Measurements from ENCODE around the gene PCDH9. TPM values are rescaled to one million over a fixed set of nuclear protein-coding genes. Genes with fewer than 3 reads are reported as not detected.

Gene PCDH9
- polyA plus RNA-seq (2013, experiment 1 of 2), result 0.39 TPM
- polyA plus RNA-seq (2013, experiment 2 of 2), result 0.39 TPM

GRCh38 chr13:67229481-67230403 is at the start of gene PCDH9:
PCDH9 (minus strand) TSS chr13:67230336; CDS start chr13:67228440, 1,896 bp downstream.
- Histone ChIP-seq H3K4me2 (ENCODE audit: low read length) (peak within 1 kb of the TSS; percentile 88), H3K79me1 (ENCODE audit: low read length) (no peaks in the 10 kb centered on the region), H3K18ac (ENCODE audit: low read length) (peak within 1 kb of the TSS; percentile 94), H3K4ac (ENCODE audit: low read depth, low read length) (no peak within 1 kb of the TSS), H3K4me3 (ENCODE audit: low read length) (peak within 1 kb of the TSS; percentile 95), H2BK15ac (replicated peaks; ENCODE audit: low read depth) (no peak within 1 kb of the TSS), H2AK5ac (ENCODE audit: low read length) (no peak within 1 kb of the TSS), H4K5ac (ENCODE audit: low read length) (no peak within 1 kb of the TSS), H3K9ac (ENCODE audit: low read length) (peak within 1 kb of the TSS; percentile 86), H3K36me3 (ENCODE audit: control insufficient read depth, insufficient read depth, low read length) (no peaks in the 10 kb centered on the region), H3K4me1 (ENCODE audit: control insufficient read depth, low read depth, low read length) (no peaks in the 10 kb centered on the region), H2BK120ac (ENCODE audit: low read depth, low read length) (no peak within 1 kb of the TSS), H2BK5ac (ENCODE audit: low read length) (peak within 1 kb of the TSS; percentile 53), H3K27me3 (ENCODE audit: insufficient read depth, low read length, poor library complexity) (peaks cover 3% of the 10 kb centered on the region), H3K79me2 (ENCODE audit: control insufficient read depth, insufficient read depth, low read length) (no peaks in the 10 kb centered on the region), H3K27ac (ENCODE audit: low read depth, low read length) (peak within 1 kb of the TSS; percentile 71), H4K8ac (ENCODE audit: low read depth, low read length) (no peak within 1 kb of the TSS), H3K23ac (ENCODE audit: low read length) (no peak within 1 kb of the TSS), H3K56ac (ENCODE audit: low read length) (peak within 1 kb of the TSS; percentile 94)
- no CpG with 5 or more reads among the region's 26 CpGs for WGBS (ENCODE audit: extremely low coverage, insufficient coverage, low lambda C conversion rate)
- DNase-seq, result peak; percentile 25

GRCh38 chr13:67278235-67278634 is 48.1 kb upstream of the PCDH9 start:
- H3K23ac ChIP-seq (ENCODE audit: low read length), result no peak overlapping the region
- H3K79me1 ChIP-seq (ENCODE audit: low read length), result no peaks in the 10 kb centered on the region
- no peak overlapping the region for H3K4ac ChIP-seq (ENCODE audit: low read depth, low read length)
- H3K9ac ChIP-seq (ENCODE audit: low read length), result no peak overlapping the region
- no peak overlapping the region for H2BK15ac ChIP-seq (replicated peaks; ENCODE audit: low read depth)
- no peak overlapping the region for H3K27ac ChIP-seq (ENCODE audit: low read depth, low read length)
- H3K56ac ChIP-seq (ENCODE audit: low read length), result no peak overlapping the region
- H3K18ac ChIP-seq (ENCODE audit: low read length), result no peak overlapping the region
- H3K27me3 ChIP-seq (ENCODE audit: insufficient read depth, low read length, poor library complexity), result no peaks in the 10 kb centered on the region
- H2AK5ac ChIP-seq (ENCODE audit: low read length), result no peak overlapping the region
- no peak overlapping the region for H3K4me2 ChIP-seq (ENCODE audit: low read length)
- no peak overlapping the region for H2BK5ac ChIP-seq (ENCODE audit: low read length)
- H4K5ac ChIP-seq (ENCODE audit: low read length), result no peak overlapping the region
- no peak overlapping the region for H2BK120ac ChIP-seq (ENCODE audit: low read depth, low read length)
- no peak for DNase-seq
- no peak overlapping the region for H4K8ac ChIP-seq (ENCODE audit: low read depth, low read length)
- WGBS (ENCODE audit: extremely low coverage, insufficient coverage, low lambda C conversion rate), result no CpG with 5 or more reads among the region's 2 CpGs
- H3K4me3 ChIP-seq (ENCODE audit: low read length), result no peak overlapping the region
- H3K79me2 ChIP-seq (ENCODE audit: control insufficient read depth, insufficient read depth, low read length), result no peaks in the 10 kb centered on the region
- no peaks in the 10 kb centered on the region for H3K4me1 ChIP-seq (ENCODE audit: control insufficient read depth, low read depth, low read length)
- no peaks in the 10 kb centered on the region for H3K36me3 ChIP-seq (ENCODE audit: control insufficient read depth, insufficient read depth, low read length)

- no CpG with 5 or more reads among the region's 1 CpG for WGBS (ENCODE audit: extremely low coverage, insufficient coverage, low lambda C conversion rate)
Measured at GRCh38 chr13:67277581-67277980, 47.4 kb upstream of the PCDH9 start.

GRCh38 chr13:67275351-67275960 is 45.3 kb upstream of the PCDH9 start:
- no peak overlapping the region for H2BK15ac ChIP-seq (replicated peaks; ENCODE audit: low read depth)
- H3K27ac ChIP-seq (ENCODE audit: low read depth, low read length), result no peak overlapping the region
- no peaks in the 10 kb centered on the region for H3K36me3 ChIP-seq (ENCODE audit: control insufficient read depth, insufficient read depth, low read length)
- H3K4me2 ChIP-seq (ENCODE audit: low read length), result no peak overlapping the region
- no peak overlapping the region for H2BK120ac ChIP-seq (ENCODE audit: low read depth, low read length)
- no peak overlapping the region for H3K23ac ChIP-seq (ENCODE audit: low read length)
- no CpG with 5 or more reads among the region's 6 CpGs for WGBS (ENCODE audit: extremely low coverage, insufficient coverage, low lambda C conversion rate)
- H2AK5ac ChIP-seq (ENCODE audit: low read length), result no peak overlapping the region
- no peak overlapping the region for H4K5ac ChIP-seq (ENCODE audit: low read length)
- no peak overlapping the region for H3K4me3 ChIP-seq (ENCODE audit: low read length)
- H3K9ac ChIP-seq (ENCODE audit: low read length), result no peak overlapping the region
- H3K4me1 ChIP-seq (ENCODE audit: control insufficient read depth, low read depth, low read length), result no peaks in the 10 kb centered on the region
- no peaks in the 10 kb centered on the region for H3K79me2 ChIP-seq (ENCODE audit: control insufficient read depth, insufficient read depth, low read length)
- H3K27me3 ChIP-seq (ENCODE audit: insufficient read depth, low read length, poor library complexity), result no peaks in the 10 kb centered on the region
- H2BK5ac ChIP-seq (ENCODE audit: low read length), result no peak overlapping the region
- no peak overlapping the region for H4K8ac ChIP-seq (ENCODE audit: low read depth, low read length)
- DNase-seq, result no peak
- no peak overlapping the region for H3K18ac ChIP-seq (ENCODE audit: low read length)
- H3K56ac ChIP-seq (ENCODE audit: low read length), result no peak overlapping the region
- no peaks in the 10 kb centered on the region for H3K79me1 ChIP-seq (ENCODE audit: low read length)
- H3K4ac ChIP-seq (ENCODE audit: low read depth, low read length), result no peak overlapping the region

More at GRCh38 chr13:67277581-67277980, 47.4 kb upstream of the PCDH9 start:
- Histone ChIP-seq H3K23ac (ENCODE audit: low read length) (no peak overlapping the region), H3K27me3 (ENCODE audit: insufficient read depth, low read length, poor library complexity) (no peaks in the 10 kb centered on the region), H4K8ac (ENCODE audit: low read depth, low read length) (no peak overlapping the region), H3K36me3 (ENCODE audit: control insufficient read depth, insufficient read depth, low read length) (no peaks in the 10 kb centered on the region), H3K4me1 (ENCODE audit: control insufficient read depth, low read depth, low read length) (no peaks in the 10 kb centered on the region), H3K4me2 (ENCODE audit: low read length) (no peak overlapping the region), H2BK15ac (replicated peaks; ENCODE audit: low read depth) (no peak overlapping the region), H3K27ac (ENCODE audit: low read depth, low read length) (no peak overlapping the region), H3K79me2 (ENCODE audit: control insufficient read depth, insufficient read depth, low read length) (no peaks in the 10 kb centered on the region), H2AK5ac (ENCODE audit: low read length) (no peak overlapping the region), H4K5ac (ENCODE audit: low read length) (no peak overlapping the region), H3K79me1 (ENCODE audit: low read length) (no peaks in the 10 kb centered on the region), H2BK5ac (ENCODE audit: low read length) (no peak overlapping the region), H3K18ac (ENCODE audit: low read length) (no peak overlapping the region), H3K56ac (ENCODE audit: low read length) (no peak overlapping the region), H3K4me3 (ENCODE audit: low read length) (no peak overlapping the region), H3K9ac (ENCODE audit: low read length) (no peak overlapping the region), H2BK120ac (ENCODE audit: low read depth, low read length) (no peak overlapping the region), H3K4ac (ENCODE audit: low read depth, low read length) (no peak overlapping the region)
- no peak for DNase-seq

GRCh38 chr13:67273001-67273400 is 42.9 kb upstream of the PCDH9 start:
- Histone ChIP-seq H4K8ac (ENCODE audit: low read depth, low read length) (no peak overlapping the region), H3K4me2 (ENCODE audit: low read length) (no peak overlapping the region), H3K56ac (ENCODE audit: low read length) (no peak overlapping the region), H3K4ac (ENCODE audit: low read depth, low read length) (no peak overlapping the region), H3K79me2 (ENCODE audit: control insufficient read depth, insufficient read depth, low read length) (no peaks in the 10 kb centered on the region), H3K23ac (ENCODE audit: low read length) (no peak overlapping the region), H3K4me3 (ENCODE audit: low read length) (no peak overlapping the region), H2BK5ac (ENCODE audit: low read length) (no peak overlapping the region), H2BK120ac (ENCODE audit: low read depth, low read length) (no peak overlapping the region), H3K36me3 (ENCODE audit: control insufficient read depth, insufficient read depth, low read length) (no peaks in the 10 kb centered on the region), H3K79me1 (ENCODE audit: low read length) (no peaks in the 10 kb centered on the region), H3K27ac (ENCODE audit: low read depth, low read length) (no peak overlapping the region), H4K5ac (ENCODE audit: low read length) (no peak overlapping the region), H2BK15ac (replicated peaks; ENCODE audit: low read depth) (no peak overlapping the region), H3K9ac (ENCODE audit: low read length) (no peak overlapping the region), H3K27me3 (ENCODE audit: insufficient read depth, low read length, poor library complexity) (no peaks in the 10 kb centered on the region), H2AK5ac (ENCODE audit: low read length) (no peak overlapping the region), H3K18ac (ENCODE audit: low read length) (no peak overlapping the region), H3K4me1 (ENCODE audit: control insufficient read depth, low read depth, low read length) (no peaks in the 10 kb centered on the region)
- WGBS (ENCODE audit: extremely low coverage, insufficient coverage, low lambda C conversion rate), result no CpG with 5 or more reads among the region's 1 CpG
- DNase-seq, result no peak
